ENCODE measurements around the gene NPDC1.

The NPDC1 gene

DNA sequence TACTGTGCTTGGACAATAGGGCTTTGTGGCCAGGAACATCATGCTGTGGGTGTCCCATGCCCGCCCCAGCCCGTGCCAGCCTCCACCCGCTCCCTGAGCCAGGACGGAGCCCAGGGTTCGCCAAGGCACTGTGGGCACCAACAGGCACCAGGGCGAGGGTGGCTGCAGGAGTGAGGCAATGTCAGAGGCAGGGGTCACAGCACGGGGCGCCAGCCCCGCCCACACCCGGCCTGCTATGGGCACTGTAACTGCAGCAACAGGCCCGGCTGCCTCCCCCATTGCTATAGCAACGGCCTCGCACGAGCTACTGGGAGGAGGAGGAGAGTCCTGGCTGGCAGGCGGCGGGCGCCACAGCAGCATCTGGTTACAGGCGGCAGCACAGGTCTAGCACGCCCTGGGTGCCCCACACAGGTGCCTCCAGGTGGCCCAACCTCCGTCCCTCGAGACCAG lies 20.4 kb downstream of the NPDC1 start:
- Histone ChIP-seq H3K4me1 (ENCODE audit: insufficient read depth, low read length, severe bottlenecking) (peaks cover 20% of the 10 kb centered on the region), H3K4me3 (ENCODE audit: low read depth, low read length, poor library complexity, severe bottlenecking) (no peak overlapping the region), H3K4me2 (ENCODE audit: low read length) (no peak overlapping the region), H3K9me3 (ENCODE audit: low read length) (no peaks in the 10 kb centered on the region), H2AFZ (ENCODE audit: low read length) (no peak overlapping the region), H3F3A (ENCODE audit: insufficient read depth, low read length) (no peaks in the 10 kb centered on the region), H3K9ac (ENCODE audit: low read length) (no peak overlapping the region), H3K27ac (ENCODE audit: low read depth, low read length, poor library complexity, severe bottlenecking) (no peak overlapping the region), H3K27me3 (ENCODE audit: insufficient read depth, low read length) (peaks cover 14% of the 10 kb centered on the region), H3K79me2 (ENCODE audit: insufficient read depth, low read length) (no peaks in the 10 kb centered on the region), H3K36me3 (ENCODE audit: insufficient read depth, low read length) (no peaks in the 10 kb centered on the region), H4K20me1 (ENCODE audit: insufficient read depth, low read length) (no peaks in the 10 kb centered on the region), H3K9me2 (ENCODE audit: low read depth, low read length) (no peaks in the 10 kb centered on the region)
- TF ChIP-seq, protein P1, sequence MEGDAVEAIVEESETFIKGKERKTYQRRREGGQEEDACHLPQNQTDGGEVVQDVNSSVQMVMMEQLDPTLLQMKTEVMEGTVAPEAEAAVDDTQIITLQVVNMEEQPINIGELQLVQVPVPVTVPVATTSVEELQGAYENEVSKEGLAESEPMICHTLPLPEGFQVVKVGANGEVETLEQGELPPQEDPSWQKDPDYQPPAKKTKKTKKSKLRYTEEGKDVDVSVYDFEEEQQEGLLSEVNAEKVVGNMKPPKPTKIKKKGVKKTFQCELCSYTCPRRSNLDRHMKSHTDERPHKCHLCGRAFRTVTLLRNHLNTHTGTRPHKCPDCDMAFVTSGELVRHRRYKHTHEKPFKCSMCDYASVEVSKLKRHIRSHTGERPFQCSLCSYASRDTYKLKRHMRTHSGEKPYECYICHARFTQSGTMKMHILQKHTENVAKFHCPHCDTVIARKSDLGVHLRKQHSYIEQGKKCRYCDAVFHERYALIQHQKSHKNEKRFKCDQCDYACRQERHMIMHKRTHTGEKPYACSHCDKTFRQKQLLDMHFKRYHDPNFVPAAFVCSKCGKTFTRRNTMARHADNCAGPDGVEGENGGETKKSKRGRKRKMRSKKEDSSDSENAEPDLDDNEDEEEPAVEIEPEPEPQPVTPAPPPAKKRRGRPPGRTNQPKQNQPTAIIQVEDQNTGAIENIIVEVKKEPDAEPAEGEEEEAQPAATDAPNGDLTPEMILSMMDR (IDR thresholded peaks at IDR 0.05; ENCODE audit: low read length) = peak; percentile 28; the same call in 1 of the 2 replicates
- no peak for TF ChIP-seq EZH2 (IDR thresholded peaks at IDR 0.05; ENCODE audit: borderline replicate concordance, low read length)

GRCh38 chr9:137023583-137023991 lies 22.4 kb downstream of the NPDC1 start:
- no peak overlapping the region for H3K9ac ChIP-seq (ENCODE audit: low read length)

DNA sequence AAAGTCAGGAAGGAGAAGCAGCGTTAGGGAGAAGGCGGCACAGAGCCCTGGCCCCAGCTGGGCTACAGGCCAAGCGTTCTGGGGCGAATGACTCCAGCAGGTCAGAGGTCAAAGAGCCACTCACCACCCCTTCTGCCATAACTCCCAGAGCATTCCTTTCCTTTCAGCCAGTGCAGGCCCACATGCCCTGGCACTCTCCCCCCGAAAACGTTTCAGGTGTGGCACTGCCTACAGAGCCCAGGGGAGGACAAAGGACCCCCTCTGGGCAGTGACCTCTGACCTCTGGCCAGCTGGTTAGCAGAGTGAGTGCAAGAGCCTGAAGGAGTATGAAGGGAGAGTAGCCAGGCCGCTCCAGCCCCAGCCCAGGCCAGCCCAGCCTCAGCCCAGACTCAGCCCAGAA lies 22.8 kb downstream of the NPDC1 start:
- Histone ChIP-seq H3K27me3 (ENCODE audit: insufficient read depth, low read length) (peaks cover 7% of the 10 kb centered on the region), H3K9me3 (ENCODE audit: low read length) (no peaks in the 10 kb centered on the region), H4K20me1 (ENCODE audit: insufficient read depth, low read length) (no peaks in the 10 kb centered on the region), H3K4me2 (ENCODE audit: low read length) (no peak overlapping the region), H3K9ac (ENCODE audit: low read length) (no peak overlapping the region), H3K4me1 (ENCODE audit: insufficient read depth, low read length, severe bottlenecking) (peaks cover 10% of the 10 kb centered on the region), H3K79me2 (ENCODE audit: insufficient read depth, low read length) (no peaks in the 10 kb centered on the region), H3K36me3 (ENCODE audit: insufficient read depth, low read length) (no peaks in the 10 kb centered on the region), H3F3A (ENCODE audit: insufficient read depth, low read length) (no peaks in the 10 kb centered on the region), H3K4me3 (ENCODE audit: low read depth, low read length, poor library complexity, severe bottlenecking) (no peak overlapping the region), H2AFZ (ENCODE audit: low read length) (no peak overlapping the region), H3K9me2 (ENCODE audit: low read depth, low read length) (no peaks in the 10 kb centered on the region), H3K27ac (ENCODE audit: low read depth, low read length, poor library complexity, severe bottlenecking) (no peak overlapping the region)
- no peak for TF ChIP-seq EZH2 (IDR thresholded peaks at IDR 0.05; ENCODE audit: borderline replicate concordance, low read length)
- TF ChIP-seq, protein P1 (IDR thresholded peaks at IDR 0.05; ENCODE audit: low read length) = no peak

More at GRCh38 chr9:137023583-137023991, 22.4 kb downstream of the NPDC1 start:
- Histone ChIP-seq H3K4me3 (ENCODE audit: low read depth, low read length, poor library complexity, severe bottlenecking) (no peak overlapping the region), H3F3A (ENCODE audit: insufficient read depth, low read length) (no peaks in the 10 kb centered on the region), H3K27me3 (ENCODE audit: insufficient read depth, low read length) (peaks cover 7% of the 10 kb centered on the region), H3K9me3 (ENCODE audit: low read length) (no peaks in the 10 kb centered on the region), H3K4me1 (ENCODE audit: insufficient read depth, low read length, severe bottlenecking) (peaks cover 13% of the 10 kb centered on the region), H3K36me3 (ENCODE audit: insufficient read depth, low read length) (no peaks in the 10 kb centered on the region), H4K20me1 (ENCODE audit: insufficient read depth, low read length) (no peaks in the 10 kb centered on the region), H3K4me2 (ENCODE audit: low read length) (no peak overlapping the region), H3K9me2 (ENCODE audit: low read depth, low read length) (no peaks in the 10 kb centered on the region), H3K27ac (ENCODE audit: low read depth, low read length, poor library complexity, severe bottlenecking) (no peak overlapping the region), H2AFZ (ENCODE audit: low read length) (no peak overlapping the region), H3K79me2 (ENCODE audit: insufficient read depth, low read length) (no peaks in the 10 kb centered on the region)
- TF ChIP-seq EZH2 (IDR thresholded peaks at IDR 0.05; ENCODE audit: borderline replicate concordance, low read length) = no peak
- TF ChIP-seq, protein P1 (IDR thresholded peaks at IDR 0.05; ENCODE audit: low read length) = no peak

Data from OCI-LY1 (cell line).